ENCODE data around the gene ZNF746.
"Not testable (repeated sequence)": the region's sequence is repeated elsewhere in the genome, so short reads cannot be mapped to it uniquely, and the experiment has no call there.

The ZNF746 gene

DNA sequence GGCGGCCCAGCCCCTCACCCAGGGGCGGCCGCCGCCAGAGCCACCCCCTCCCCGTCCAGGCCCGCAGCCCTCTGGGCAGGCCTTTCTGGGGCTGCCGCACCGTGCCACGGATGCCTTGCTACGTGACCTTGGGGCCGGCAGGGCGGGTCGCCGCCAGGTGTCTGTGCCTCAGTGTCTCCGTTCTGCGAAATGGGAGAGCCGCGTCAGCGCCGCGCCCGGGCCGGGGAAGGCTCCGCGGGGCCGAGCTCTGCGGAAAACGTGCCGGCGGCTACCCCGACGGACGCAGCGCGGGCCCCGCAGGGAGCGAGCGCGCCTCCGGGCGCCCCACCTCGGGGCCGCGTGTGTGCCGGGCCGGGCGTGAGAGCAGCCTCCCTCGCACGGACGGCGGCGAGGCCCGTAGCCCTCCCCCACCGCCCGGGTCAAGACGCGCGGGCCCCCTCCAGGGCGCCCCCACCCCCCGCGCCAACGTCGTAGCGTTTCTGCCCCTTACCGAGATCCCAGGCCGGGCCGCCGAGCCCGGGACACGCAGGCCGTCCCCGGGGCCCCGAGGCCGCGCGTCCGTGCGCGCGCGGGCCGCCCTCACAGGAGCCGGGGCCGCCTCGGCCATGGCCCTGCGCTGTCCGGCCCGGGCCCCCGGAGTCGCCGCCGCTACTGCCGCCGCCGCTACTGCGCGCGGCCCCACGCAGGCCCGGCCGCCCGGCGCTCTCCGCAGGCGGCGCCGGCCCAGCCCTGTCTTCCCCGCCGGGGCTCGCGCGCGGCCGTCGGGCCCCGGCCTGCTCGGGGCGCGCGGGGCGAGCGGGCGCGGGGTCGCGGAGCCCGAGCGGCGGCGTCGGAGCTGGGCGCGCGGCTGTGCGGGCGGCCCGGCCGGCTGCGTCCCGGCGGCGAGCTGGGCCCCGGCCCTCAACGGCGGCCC, 37.8 kb downstream of the ZNF746 start:
- no peak for DNase-seq (ENCODE audit: low spot score)

- no peak for DNase-seq (ENCODE audit: low spot score)
Measured at GRCh38 chr7:149459201-149459539, 38.4 kb downstream of the ZNF746 start.

- no peak for DNase-seq (ENCODE audit: low spot score)
Measured at GRCh38 chr7:149458235-149458634, 39.4 kb downstream of the ZNF746 start.

- DNase-seq (ENCODE audit: low spot score) = no peak
Measured at GRCh38 chr7:149457766-149458165, 39.8 kb downstream of the ZNF746 start.

DNA sequence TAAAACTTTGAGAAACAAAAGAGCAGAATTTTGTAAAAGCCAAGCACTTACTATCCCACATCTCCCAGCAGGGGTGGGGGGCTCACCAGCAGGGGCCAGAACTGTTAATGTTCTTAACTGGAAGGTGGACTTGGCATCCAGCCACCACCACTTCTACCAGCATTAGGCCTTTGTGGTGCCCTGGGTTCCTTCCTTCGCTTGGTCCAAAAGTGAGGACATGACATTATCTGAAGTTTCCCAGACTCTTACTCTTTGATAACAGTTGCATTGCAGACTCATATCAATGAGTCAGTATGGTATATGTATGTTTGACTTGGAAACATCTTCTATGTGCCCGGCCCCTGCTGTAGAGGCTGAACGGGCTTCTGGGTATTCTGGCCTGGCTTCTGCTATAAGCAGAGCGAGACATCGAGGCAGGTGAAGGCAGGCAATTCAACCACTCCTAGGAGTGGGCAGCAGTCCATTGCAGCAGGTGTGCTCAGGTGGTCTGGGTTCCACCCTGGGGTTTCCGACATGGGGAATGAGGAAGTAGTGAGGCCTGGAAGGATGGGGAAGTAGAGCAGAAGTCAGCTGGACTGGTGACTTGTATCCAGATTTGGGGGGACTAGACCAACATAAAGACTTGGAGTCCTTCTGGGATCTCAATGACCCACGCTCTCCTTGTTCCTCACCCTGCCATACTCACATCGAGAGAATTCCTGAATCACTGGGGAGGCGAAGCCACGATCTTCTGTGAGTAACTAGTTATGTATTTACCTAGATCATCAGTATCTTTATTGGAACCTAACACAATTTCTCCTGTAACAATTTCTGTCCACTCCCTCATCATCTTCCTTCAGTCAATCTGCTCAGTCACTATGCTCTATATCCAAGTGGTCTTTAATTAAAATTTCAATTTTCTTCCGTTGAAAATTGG, 40.8 kb downstream of the ZNF746 start:
- DNase-seq (ENCODE audit: low spot score) = no peak

DNA sequence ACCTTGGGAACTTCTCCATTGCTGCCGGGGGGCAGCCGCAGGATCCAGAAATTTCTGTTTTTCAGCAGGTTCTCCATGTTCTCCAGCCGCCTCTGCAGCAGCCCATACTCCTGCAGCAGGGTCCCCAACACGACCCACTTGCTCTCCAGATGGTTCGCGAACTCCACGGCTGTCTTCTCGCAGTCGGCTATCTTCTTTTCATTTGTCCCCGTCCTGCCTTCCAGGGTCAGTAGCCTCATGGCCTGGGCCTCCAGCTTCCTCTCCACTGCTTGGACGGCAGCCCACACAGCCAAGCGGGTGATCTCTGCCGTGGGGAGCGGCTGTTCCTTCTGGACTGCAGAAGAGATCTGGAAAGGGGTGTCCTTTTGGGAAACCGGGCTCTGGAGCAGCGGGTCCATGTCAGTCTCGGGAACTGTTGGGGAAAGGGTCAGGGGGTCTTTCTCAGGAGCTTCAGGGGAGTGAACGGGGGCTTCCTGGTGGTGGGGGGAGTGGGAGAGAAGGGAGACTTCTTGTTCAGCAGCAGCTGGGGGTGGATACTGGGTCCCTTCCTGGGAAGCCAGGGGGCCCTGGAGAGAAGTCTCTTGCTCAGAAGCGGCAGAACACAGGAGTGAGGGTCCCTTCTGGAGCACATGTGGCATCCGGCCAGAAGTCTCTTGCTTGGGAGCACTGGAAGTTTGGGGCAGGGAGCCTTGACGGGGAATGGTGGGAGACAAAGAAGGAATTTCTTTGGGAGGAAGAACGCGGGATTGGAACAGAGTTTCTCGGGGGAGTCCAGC, 42.2 kb downstream of the ZNF746 start:
- DNase-seq (ENCODE audit: low spot score) = no peak

DNA sequence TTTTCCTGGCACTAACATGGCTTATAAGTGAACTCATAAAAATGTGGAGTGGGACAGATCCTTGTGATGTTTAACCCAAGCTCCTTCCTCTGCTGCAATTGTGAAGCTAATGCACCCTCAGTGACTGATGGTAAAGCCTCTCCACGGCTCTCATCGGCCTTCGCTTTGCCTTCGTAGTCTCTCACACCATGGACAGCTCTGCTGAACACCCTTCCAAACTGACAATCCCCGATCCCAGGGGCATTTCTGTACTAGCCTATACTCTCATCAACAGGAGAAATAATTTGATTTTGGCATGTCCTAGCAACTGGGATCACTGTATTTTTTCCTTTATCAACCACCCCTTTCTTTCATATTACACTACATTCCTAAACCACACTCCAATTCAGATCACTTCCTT, 42.9 kb downstream of the ZNF746 start:
- no peak for DNase-seq (ENCODE audit: low spot score)

- no peak for DNase-seq (ENCODE audit: low spot score)
Measured at GRCh38 chr7:149454006-149454405, 43.6 kb downstream of the ZNF746 start.

DNA sequence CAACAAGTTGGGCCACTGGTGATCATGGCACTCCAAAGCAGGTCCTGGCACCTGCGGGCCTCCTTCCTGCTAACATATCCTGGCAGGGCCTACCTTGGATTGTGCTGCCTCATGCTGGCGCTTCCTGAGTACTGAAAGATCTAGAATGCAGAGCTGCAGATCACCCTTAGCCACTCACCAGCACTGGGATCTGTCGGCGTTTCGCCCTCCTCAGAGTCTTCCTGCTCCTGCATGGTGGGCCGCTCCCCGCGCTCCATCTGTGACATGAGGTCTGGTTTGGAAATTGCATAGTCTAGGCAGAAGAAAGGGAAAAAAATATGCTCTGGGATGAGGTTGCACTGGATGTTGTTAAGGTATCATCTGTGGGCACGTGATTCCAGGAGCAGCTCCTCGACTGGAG, 46.8 kb downstream of the ZNF746 start:
- DNase-seq (ENCODE audit: low spot score) = no peak

- DNase-seq (ENCODE audit: low spot score) = no peak
Measured at GRCh38 chr7:149449897-149450296, 47.7 kb downstream of the ZNF746 start.

DNA sequence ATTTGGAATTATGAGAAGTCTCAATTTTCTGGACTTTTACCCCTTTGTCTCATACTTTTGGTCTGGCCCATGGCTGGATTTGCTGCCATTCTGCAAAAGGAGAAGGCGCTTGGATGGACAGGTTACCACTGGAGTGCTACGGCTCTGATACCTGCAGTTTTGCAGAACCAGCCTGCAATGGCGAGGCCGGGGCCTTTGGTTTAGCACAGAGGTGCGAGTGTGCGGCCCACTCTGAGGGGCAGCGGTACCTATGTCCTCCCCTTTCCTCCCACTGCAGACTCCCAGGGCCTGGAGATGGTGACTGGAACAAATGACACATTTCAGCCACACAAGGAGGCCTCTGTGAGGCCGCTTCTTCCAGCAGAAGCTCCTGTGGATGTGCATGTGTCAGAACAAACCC, 48.6 kb downstream of the ZNF746 start:
- no peak for DNase-seq (ENCODE audit: low spot score)

DNA sequence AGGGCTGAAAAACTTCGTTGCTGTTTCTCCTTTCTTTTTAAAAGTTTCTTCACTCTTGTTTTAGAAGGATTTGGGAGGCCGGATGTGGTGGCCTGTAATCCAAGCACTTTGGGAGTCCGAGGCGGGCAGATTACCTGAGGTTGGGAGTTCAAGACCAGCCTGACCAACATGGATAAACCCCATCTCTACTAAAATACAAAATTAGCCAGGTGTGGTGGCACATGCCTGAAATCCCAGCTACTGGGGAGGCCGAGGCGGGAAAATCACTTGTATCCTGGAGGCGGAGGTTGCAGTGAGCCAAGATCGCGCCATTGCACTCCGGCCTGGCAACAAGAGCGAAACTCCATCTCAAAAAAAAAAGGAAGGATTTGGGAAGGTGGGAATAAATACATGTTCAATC, 51.6 kb downstream of the ZNF746 start:
- not testable (repeated sequence) for DNase-seq (ENCODE audit: low spot score)

DNA sequence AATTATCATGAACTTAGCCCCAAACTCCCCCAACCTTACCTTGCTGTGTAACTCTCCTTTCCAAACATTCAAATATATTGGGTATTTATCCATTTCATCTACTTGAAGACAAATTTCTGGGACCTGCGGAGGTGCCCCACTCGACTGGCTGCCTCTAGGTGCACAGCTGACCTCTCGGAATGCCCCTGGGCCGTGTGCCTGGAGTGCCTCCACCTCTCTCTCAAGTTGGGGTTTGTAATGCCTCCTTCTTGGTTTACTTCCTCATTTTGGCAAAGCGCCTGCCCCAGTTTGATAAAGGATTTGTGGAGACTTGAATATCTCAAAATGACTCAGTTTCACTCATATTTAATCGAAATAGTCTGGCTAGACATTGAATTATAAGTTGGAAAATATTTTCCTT, 53.3 kb downstream of the ZNF746 start:
- DNase-seq (ENCODE audit: low spot score) = no peak

GRCh38 chr7:149443523-149443922, 54.1 kb downstream of the ZNF746 start:
- no peak for DNase-seq (ENCODE audit: low spot score)

- no peak for DNase-seq (ENCODE audit: low spot score)
Measured at GRCh38 chr7:149442924-149443323, 54.7 kb downstream of the ZNF746 start.

DNA sequence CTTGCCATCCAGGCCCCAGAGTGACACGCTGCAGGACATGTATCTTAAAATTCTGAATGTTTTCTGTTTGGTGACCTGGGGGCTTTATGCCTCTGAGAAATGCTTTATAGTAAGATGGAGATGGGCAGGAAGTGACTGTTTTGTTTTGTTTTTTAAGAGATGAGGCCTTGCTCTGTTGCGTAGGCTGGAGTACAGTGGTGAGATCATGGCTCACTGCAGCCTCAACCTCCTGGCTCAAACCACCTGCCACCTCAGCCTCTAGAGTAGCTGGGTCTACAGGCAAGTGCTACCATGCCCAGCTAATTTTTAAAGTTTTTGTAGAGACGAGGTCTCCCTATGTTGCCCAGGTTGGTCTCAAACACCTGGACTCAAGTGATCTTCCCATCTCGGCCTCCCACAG, 57.4 kb downstream of the ZNF746 start:
- DNase-seq (ENCODE audit: low spot score) = no peak

DNA sequence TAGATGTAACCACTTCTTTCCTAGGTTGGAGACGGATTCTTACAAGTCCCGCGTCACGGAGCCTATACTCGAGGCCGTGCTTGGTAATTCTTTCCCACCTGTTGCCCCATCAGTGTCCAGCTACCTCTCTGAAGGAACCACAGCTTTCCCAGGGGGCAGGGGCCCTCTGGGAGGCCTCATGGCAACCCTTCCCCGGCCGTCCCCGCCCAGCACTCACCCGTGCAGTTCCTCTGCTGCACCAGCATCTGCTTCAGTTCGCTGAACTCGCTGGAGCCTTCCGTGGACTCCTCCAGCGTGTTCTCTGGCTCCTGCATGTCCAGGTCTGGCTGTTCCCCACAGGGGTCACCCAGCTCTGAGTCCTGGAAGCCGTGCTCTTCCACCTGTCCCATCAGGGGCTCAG, 61.3 kb downstream of the ZNF746 start:
- no peak for DNase-seq (ENCODE audit: low spot score)

DNA sequence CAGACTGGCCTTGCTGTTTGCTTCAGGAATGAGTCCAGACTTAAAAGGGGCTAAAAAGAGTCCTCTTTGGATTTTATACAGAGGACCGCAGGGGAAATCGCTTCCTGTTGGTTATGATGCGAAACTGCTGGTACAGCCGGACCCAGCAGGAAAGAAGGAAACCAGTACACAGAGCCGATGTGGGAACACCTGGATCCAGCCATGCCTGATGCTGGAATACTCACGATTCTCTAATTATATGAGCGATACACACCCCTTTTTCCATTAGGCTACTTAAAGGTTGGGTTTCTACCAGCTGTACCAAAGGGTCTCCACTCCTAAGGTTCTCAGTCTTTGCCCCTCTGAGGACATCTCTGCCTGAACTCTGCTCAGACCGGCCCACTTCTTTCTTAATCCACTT, 64.5 kb downstream of the ZNF746 start:
- DNase-seq (ENCODE audit: low spot score) = no peak

DNA sequence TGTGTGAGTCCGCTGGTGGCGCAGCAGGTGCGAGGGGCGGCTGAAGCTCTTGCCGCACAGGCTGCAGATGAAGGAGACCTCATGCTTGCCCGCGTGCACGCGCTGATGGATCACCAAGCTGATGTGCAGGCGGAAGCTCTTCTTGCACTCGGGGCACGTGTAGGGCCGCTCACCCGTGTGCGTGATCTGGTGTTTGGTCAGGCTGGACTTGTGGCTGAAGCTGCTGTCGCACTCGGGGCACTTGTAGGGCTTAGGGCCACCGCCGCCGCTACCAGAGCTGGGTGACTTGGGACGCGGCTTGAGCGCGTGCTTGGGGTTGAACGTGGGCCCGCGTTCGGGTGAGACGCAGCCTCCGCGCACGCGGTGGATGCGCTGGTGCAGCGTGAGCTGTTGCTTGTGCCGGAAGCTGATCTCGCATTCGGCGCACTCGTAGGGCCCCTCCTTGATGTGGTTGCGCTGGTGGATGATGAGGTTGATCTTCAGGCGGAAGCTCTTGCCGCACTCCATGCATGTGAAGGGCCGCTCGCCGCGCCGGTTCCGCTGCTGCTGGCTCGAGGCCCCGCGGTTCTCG, 65.4 kb downstream of the ZNF746 start:
- DNase-seq (ENCODE audit: low spot score) = no peak

DNA sequence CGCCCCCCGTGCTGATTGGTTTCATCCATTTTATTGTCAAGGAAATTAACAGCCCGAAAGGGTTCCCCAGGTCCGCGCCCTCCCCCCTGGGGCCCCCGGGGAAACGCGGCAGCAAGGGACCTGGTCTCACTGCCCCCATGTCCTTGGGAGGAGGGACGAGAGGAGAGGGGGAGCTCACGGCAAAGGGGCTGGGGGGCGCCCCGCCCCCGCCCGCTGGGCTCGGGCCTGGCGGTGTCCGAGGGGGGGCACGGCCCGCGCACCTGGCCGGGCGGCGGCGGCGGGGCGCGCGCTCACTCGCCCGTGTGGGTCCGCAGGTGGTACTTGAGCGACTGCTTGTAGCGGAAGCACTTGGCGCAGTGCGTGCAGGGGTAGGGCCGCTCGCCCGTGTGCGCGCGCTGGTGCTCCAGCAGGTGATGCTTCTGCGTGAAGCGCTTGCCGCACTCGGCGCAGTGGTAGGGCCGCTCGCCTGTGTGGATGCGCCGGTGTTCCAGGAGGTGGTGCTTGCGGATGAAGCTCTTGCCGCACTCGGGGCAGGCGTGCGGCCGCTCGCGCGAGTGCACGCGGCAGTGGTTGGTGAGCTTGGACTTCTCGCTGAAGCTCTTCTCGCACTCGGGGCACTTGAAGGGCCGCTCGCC, 66.0 kb downstream of the ZNF746 start:
- DNase-seq (ENCODE audit: low spot score) = no peak

GRCh38 chr7:149430192-149430591, 67.4 kb downstream of the ZNF746 start:
- DNase-seq (ENCODE audit: low spot score) = no peak

- DNase-seq (ENCODE audit: low spot score) = no peak
Measured at GRCh38 chr7:149427893-149428292, 69.7 kb downstream of the ZNF746 start.

All from CD4-positive, alpha-beta T cell treated with Interleukin-6 at 100 ng/mL for 8 hours (primary cell).